ENCODE data around the gene EFCAB11.

EFCAB11 gene

GRCh38 chr14:89957791-89958190 is 3.3 kb upstream of the EFCAB11 start:
- TF ChIP-seq CTCF (IDR thresholded peaks at IDR 0.05; ENCODE audit: low read depth, low read length): no peak
- no peak overlapping the region for H3K4me3 ChIP-seq (ENCODE audit: low read depth, low read length)

- TF ChIP-seq CTCF (IDR thresholded peaks at IDR 0.05; ENCODE audit: low read depth, low read length): no peak
- 0 out of 2 replicates have a peak overlapping the region, but pooled peaks have one; percentile 83 for H3K4me3 ChIP-seq (ENCODE audit: low read depth, low read length)
These were observed 2.8 kb upstream of the EFCAB11 start for GRCh38 chr14:89957376-89957775.

GRCh38 chr14:89956661-89957009 is 2.1 kb upstream of the EFCAB11 start:
- TF ChIP-seq CTCF (IDR thresholded peaks at IDR 0.05; ENCODE audit: low read depth, low read length): no peak
- H3K4me3 ChIP-seq (ENCODE audit: low read depth, low read length): peak overlapping the region; percentile 83

GRCh38 chr14:89955745-89956660 is 1.5 kb upstream of the EFCAB11 start, which contains the start of gene TDP1:
TDP1 (plus strand) TSS chr14:89955927; CDS start chr14:89963115, 7,188 bp downstream.
- no peak for TF ChIP-seq CTCF (IDR thresholded peaks at IDR 0.05; ENCODE audit: low read depth, low read length)
- peak within 1 kb of the TSS; percentile 83 for H3K4me3 ChIP-seq (ENCODE audit: low read depth, low read length)

GRCh38 chr14:89955022-89955744 is 653 bp upstream of the EFCAB11 start:
- H3K4me3 ChIP-seq (ENCODE audit: low read depth, low read length): peak overlapping the region; percentile 83
- no peak for TF ChIP-seq CTCF (IDR thresholded peaks at IDR 0.05; ENCODE audit: low read depth, low read length)

GRCh38 chr14:89953602-89954001 is 928 bp downstream of the EFCAB11 start:
- TF ChIP-seq CTCF (IDR thresholded peaks at IDR 0.05; ENCODE audit: low read depth, low read length): no peak
- peak overlapping the region; percentile 83 for H3K4me3 ChIP-seq (ENCODE audit: low read depth, low read length)

- no peak for TF ChIP-seq CTCF (IDR thresholded peaks at IDR 0.05; ENCODE audit: low read depth, low read length)
- no peak overlapping the region for H3K4me3 ChIP-seq (ENCODE audit: low read depth, low read length)
These were observed 2.0 kb downstream of the EFCAB11 start for GRCh38 chr14:89952576-89952975.

All from WI38 (cell line).